Fibroblast of skin of scalp (primary cell): ENCODE measurements around the gene MYH11.
"Not testable (repeated sequence)": the region's sequence is repeated elsewhere in the genome, so short reads cannot be mapped to it uniquely, and the experiment has no call there.

ENCODE experiments used
- DNase-seq: peaks from one replicate; pipeline ENCODE4 v3.0.0-alpha.2; 2013

The MYH11 gene

DNA sequence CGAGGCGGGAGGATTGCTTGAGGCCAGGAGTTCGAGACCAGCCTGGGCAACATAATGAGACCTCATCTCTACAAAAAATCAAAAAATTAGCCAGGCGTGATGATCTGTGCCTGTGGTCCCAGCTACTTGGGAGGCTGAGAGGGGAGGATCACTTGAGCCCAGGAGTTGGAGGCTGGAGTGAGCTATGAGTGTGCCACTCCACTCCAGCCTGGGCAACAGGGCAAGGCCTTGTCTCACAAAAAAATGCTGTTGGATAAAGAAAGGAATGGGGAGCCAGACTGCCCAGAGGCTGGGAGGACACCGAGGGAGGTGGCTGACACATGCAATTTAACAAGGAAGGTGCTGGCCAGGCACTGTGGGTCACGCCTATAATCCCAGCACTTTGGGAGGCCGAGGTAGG lies 47.5 kb downstream of the MYH11 start:
- not testable (repeated sequence) for DNase-seq

- DNase-seq: no peak
These were observed 48.8 kb downstream of the MYH11 start for GRCh38 chr16:15808071-15808470.

- DNase-seq: peak; percentile 84
These were observed 49.2 kb downstream of the MYH11 start for GRCh38 chr16:15807603-15808009.

DNA sequence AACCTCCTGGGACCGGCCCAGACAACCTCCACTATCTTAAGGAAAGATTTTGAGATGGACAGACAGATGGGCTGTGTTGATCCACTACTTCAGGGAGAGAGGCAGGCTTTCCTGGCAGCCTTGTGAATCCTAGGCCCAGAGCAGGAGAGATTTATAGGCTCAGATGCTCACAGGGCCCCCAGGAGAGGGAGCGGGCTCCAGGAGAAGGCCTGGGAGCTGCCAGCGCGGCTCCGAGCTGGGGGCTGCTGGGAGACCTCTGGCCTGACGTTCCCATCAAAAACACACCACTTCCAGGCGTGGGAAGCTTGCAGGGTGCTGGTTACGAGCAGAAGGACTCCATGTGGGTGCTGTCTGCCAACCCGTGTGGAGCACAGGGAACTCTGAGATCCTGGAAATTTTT lies 53.2 kb downstream of the MYH11 start:
- no peak for DNase-seq

GRCh38 chr16:15799851-15800495 lies 56.9 kb downstream of the MYH11 start:
- DNase-seq: no peak

GRCh38 chr16:15798671-15799070 lies 58.2 kb downstream of the MYH11 start:
- DNase-seq: no peak

- DNase-seq: no peak
These were observed 59.9 kb downstream of the MYH11 start for GRCh38 chr16:15796885-15797284.

DNA sequence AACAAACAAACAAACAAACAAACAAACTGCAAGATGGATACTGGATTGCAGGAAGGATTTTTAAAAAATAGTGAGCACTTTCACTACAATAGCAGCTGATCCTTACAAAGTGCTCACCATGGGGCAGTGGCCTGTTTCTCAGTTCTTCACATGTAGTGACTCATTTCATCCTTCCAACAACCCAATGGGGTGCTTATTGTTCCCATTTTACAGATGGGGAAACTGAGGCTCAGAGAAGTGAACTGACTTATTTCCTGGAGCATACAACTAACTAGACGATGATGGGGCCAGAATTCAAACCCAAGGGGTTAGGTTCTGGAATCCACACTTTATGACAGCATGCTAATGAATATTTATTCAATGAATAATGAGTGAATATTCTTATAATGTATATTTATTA lies 61.2 kb downstream of the MYH11 start:
- DNase-seq: no peak

DNA sequence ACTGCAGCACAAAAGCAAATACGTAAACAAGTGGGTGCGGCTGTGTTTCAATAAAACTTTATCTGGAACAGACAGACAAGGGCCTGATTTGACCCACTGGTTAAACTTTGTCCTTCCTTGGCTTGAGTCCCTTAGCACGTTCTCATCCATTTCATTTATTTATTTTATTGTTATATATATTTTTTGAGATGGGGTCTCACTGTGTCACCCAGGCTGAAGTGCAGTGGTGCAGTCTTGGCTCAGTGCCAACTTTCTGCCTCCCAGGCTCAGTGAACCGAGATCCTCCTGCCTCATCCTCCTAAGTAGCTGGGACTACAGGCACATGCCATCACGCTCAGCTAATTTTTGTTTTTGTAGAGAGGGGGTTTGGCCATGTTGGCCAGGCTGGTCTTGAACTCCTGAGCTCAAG lies 64.3 kb downstream of the MYH11 start:
- no peak for DNase-seq

DNA sequence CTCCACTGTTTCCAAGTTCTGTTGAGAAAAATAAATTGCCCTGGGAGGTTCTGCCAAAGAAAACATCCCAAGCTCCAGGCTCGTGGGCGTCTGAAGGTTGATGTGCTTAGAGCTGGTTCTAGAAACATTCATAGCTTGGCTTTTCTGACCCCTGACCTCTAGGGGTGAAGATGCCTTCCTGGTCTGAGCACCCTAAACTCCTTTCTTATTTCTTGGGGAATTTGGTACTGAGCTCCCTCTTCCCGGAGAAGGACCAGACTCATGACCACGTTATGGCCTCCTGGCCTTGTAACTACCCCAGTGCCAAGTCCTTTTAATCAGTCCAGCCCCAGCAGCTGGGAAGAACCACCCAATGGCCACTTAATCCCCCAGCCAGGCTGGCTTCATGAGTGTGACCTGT lies 66.4 kb downstream of the MYH11 start:
- DNase-seq: no peak

- DNase-seq: not testable (repeated sequence)
These were observed 67.0 kb downstream of the MYH11 start for GRCh38 chr16:15789816-15790215.

GRCh38 chr16:15788846-15789239 lies 68.0 kb downstream of the MYH11 start:
- DNase-seq: peak; percentile 8

- DNase-seq: no peak
These were observed 70.3 kb downstream of the MYH11 start for GRCh38 chr16:15786501-15786900.

GRCh38 chr16:15785386-15786059 lies 71.3 kb downstream of the MYH11 start:
- no peak for DNase-seq

DNA sequence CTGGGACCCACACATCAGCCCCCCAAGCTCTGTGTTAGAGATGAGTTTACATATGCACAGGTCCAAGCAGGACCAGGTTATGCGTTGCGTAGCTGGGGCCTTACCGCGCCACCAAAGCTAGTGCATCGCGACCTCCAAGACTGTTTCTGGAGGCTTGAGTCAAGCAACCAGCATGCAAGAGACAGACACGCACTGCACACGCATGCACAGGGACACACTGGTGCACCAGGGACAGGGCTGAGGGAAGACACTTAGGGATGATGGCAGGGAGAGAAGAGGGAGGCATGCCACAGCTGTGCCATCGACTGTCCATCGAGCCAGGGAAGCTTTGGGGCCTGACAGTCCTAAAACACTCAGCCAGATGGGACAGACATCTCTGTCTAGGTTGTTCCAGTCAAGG lies 72.8 kb downstream of the MYH11 start:
- no peak for DNase-seq

DNA sequence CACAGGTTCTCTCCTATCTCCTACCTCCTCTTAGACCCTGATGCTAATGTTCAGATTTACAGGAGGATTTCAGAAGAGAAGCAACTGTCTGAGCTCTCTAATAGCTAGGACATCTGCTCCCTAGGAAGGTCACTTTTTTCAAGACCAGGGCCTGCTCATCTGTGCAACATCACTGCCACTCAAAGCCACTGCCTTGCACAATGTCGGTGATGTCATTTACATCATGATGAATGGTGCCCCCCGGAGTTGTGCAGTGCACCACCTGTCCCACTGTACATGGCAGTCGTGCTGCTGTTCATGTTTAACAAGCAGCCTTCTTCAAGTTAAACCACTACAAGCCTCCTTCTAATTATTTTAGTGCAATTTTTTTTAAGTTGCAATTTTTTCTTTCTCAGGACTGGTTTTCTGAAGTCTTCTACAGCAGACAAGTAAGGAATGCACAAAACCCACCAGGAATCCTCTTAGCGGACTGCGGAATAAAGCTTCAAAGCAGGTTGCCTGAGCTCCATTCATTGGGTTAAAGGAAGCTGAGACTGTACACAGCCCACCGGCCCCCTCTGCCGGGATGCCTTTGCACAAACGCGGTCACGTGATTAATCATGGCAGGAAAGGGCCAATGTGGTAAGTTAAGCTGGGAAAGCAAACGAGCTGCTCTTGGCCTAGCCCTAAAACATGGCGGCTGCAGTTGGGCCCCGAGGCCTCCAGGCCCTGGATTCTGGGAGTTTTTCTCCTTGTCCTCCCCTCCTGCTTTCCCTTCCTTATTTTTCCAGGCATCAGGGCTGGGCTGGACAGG lies 74.1 kb downstream of the MYH11 start:
- DNase-seq: no peak

DNA sequence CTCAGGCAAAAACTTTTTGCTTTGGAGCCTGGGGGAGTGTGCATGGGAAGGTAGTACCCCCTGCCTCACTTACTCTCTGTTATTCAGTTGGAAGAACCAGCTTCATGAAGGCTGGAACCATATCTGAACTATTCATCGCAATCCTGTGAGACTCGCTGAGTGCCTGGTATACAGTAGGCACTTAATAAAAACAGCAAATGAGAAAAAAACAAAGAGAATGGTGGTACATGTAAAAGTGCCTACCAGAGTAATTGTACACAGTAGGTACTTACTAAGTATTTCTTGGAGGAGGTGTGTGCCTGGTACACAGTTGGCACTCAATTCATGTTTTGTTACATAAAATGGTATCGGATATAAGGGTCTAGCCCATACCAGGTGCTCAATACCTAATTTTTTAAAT lies 75.2 kb downstream of the MYH11 start:
- DNase-seq: no peak

DNA sequence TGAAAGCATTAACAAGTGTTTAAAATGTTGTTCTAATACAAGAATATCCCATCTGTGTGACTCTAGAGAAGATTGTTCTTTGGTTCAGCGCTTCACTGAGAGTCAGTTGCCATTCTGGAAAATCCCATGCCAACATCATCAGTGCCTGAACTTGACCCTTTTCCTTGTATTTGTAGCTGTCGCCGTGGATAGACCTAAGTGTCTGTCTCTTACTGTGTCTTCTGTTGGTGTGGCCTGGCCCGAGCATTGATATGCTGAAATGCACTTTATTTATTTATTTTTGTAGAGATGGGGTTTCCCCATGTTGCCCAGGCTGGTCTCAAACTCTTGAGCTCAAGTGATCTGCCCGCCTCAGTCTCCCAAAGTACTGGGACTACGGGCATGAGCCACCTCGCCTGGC lies 76.0 kb downstream of the MYH11 start:
- no peak for DNase-seq

GRCh38 chr16:15779664-15780351 lies 77.0 kb downstream of the MYH11 start:
- no peak for DNase-seq

GRCh38 chr16:15778999-15779614 lies 77.7 kb downstream of the MYH11 start:
- no peak for DNase-seq

DNA sequence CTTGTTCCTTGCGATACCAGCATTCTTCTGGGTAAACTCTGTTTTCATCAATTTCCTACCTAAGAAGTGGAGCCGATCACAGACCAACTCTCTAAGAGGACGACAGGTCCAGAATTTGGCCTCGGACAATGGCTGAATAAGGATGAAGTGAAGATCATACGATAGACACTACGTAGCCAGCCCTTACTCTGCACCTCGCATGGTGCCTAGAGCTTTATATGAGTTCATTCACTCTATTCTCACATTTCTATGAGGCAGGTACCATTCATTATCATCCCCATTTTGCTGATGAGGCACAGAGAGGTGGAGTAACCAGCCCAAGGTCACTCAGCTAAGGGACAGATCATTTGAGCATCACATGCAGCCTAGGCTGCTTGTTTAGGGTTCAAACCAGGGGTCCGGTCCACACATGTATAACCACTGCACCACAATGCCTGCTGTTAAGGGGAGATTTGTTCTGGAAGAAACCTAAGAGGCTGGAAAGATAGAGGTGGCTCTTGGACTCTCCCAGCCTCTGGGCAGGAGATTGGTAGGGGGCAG lies 78.6 kb downstream of the MYH11 start:
- DNase-seq: no peak

- DNase-seq: peak; percentile 58
These were observed 79.2 kb downstream of the MYH11 start for GRCh38 chr16:15777533-15778203.
